H1 (cell line): Measurements from ENCODE around the gene CLDN34. TPM values are rescaled to one million over a fixed set of nuclear protein-coding genes. Genes with fewer than 3 reads are reported as not detected.

Experiments
- CTCF ChIA-PET: fragments of 300-600 bp; sonication (Branson Sonifier 250); formaldehyde crosslinking; loops from one replicate; lab custom pipeline; 2021; ENCODE audit not compliant: partially characterized antibody; lab: Charles Lee
- POLR2A ChIA-PET: fragments of 300-600 bp; sonication (Branson Sonifier 250); formaldehyde crosslinking; loops from one replicate; lab custom pipeline; 2021; ENCODE audit warnings: inconsistent platforms; ENCODE audit not compliant: partially characterized antibody; lab: Charles Lee
- DNase-seq, 2 experiments: peaks; one replicate each; pipeline versions ENCODE4 v3.0.0 to v3.0.0-alpha.2; 2010 to 2022; ENCODE audit warnings: low spot score in 2 of 2, low read depth in 1 of 2, mixed read lengths in 1 of 2
- FAIRE-seq: peaks from 2 replicates; lab custom pipeline; 2011; peaks lifted over from hg19 to GRCh38; lab: Jason Lieb, UNC
- H2AFZ ChIP-seq: 2 replicates; pipeline ENCODE4 v1.8.1; 2012; ENCODE audit warnings: low read length, inconsistent platforms
- H2AK5ac ChIP-seq: 2 replicates; pipeline ENCODE4 v1.6.1; 2013; ENCODE audit warnings: low read depth, low read length
- H2BK120ac ChIP-seq: replicated peaks from 2 replicates; pipeline ENCODE3; 2013; ENCODE audit warnings: low read depth, low read length, inconsistent platforms
- H2BK12ac ChIP-seq: 2 replicates; pipeline ENCODE4 v1.6.1; 2013; ENCODE audit warnings: low read depth, low read length
- H2BK15ac ChIP-seq: 2 replicates; pipeline ENCODE4 v1.6.1; 2013; ENCODE audit warnings: low read length
- H2BK20ac ChIP-seq: 2 replicates; pipeline ENCODE4 v1.6.1; 2013; ENCODE audit warnings: low read length
- H2BK5ac ChIP-seq: 2 replicates; pipeline ENCODE4 v1.6.1; 2013; ENCODE audit warnings: low read depth, low read length
- H3K14ac ChIP-seq: 2 replicates; pipeline ENCODE4 v1.6.1; 2013; ENCODE audit warnings: inconsistent platforms; ENCODE audit not compliant: insufficient read length
- H3K18ac ChIP-seq: 2 replicates; pipeline ENCODE4 v1.6.1; 2013; ENCODE audit warnings: low read length; ENCODE audit errors: extremely low read depth
- H3K23ac ChIP-seq: 2 replicates; pipeline ENCODE4 v1.6.1; 2013; ENCODE audit warnings: inconsistent platforms; ENCODE audit not compliant: insufficient read length
- H3K23me2 ChIP-seq: 2 replicates; pipeline ENCODE4 v1.6.1; 2013; ENCODE audit warnings: low read depth, low read length
- H3K27ac ChIP-seq: 2 replicates; pipeline ENCODE4 v1.6.1; 2011; ENCODE audit warnings: low read depth, low read length, inconsistent platforms
- H3K27me3 ChIP-seq, 4 experiments: replicated peaks in 1 of 4; 1 replicate in 1 of 4; 2 replicates in 3 of 4; pipeline versions ENCODE4 v1.6.1 to v1.8.1; 2011 to 2013; ENCODE audit warnings: low read length in 3 of 4, mild to moderate bottlenecking in 3 of 4, inconsistent platforms in 2 of 4, mixed read lengths in 2 of 4, moderate library complexity in 1 of 4; ENCODE audit not compliant: control insufficient read depth in 3 of 4, insufficient read depth in 3 of 4; ENCODE audit errors: extremely low read depth in 1 of 4
- H3K36me3 ChIP-seq, 4 experiments: 2 replicates each; pipeline versions ENCODE4 v1.6.1 to v1.8.1; 2011 to 2013; ENCODE audit warnings: mild to moderate bottlenecking in 4 of 4, low read length in 3 of 4, moderate library complexity in 2 of 4, control low read depth in 1 of 4, inconsistent platforms in 1 of 4; ENCODE audit not compliant: insufficient read depth in 4 of 4, control insufficient read depth in 2 of 4
- H3K4ac ChIP-seq: replicated peaks from 2 replicates; pipeline ENCODE3; 2013; ENCODE audit warnings: low read length, low read depth, mixed read lengths, inconsistent platforms; ENCODE audit not compliant: insufficient read length
- H3K4me1 ChIP-seq, 4 experiments: replicated peaks in 1 of 4; 1 replicate in 1 of 4; 2 replicates in 3 of 4; pipeline versions ENCODE4 v1.6.1 to v1.8.1; 2011 to 2013; ENCODE audit warnings: low read length in 3 of 4, inconsistent platforms in 2 of 4, mixed read lengths in 1 of 4; ENCODE audit not compliant: insufficient read depth in 4 of 4, control insufficient read depth in 3 of 4
- H3K4me2 ChIP-seq, 2 experiments: 2 replicates each; pipeline versions ENCODE4 v1.6.1 to v1.8.1; 2011 to 2013; ENCODE audit warnings: low read depth in 2 of 2, low read length in 2 of 2, control low read depth in 1 of 2, inconsistent platforms in 1 of 2, mild to moderate bottlenecking in 1 of 2; ENCODE audit not compliant: insufficient read depth in 1 of 2
- H3K4me3 ChIP-seq, 4 experiments: fragments of 200-600, 300-600 bp in 1 of 4; sonication (generic), shearing (Covaris generic), sonication (Bioruptor Twin) in 1 of 4; 2 replicates each; pipeline versions ENCODE4 v1.5.1 to v1.8.1; 2011 to 2016; ENCODE audit warnings: low read length in 4 of 4, low read depth in 3 of 4, control low read depth in 2 of 4, inconsistent platforms in 2 of 4, mild to moderate bottlenecking in 2 of 4, mixed read lengths in 1 of 4, moderate library complexity in 1 of 4; ENCODE audit not compliant: insufficient read depth in 2 of 4; ENCODE audit errors: extremely low read depth in 1 of 4
- H3K56ac ChIP-seq: replicated peaks from 2 replicates; pipeline ENCODE3; 2013; ENCODE audit warnings: low read depth, mild to moderate bottlenecking, mixed read lengths, low read length, inconsistent platforms; ENCODE audit not compliant: insufficient read length
- H3K79me1 ChIP-seq: 2 replicates; pipeline ENCODE4 v1.6.1; 2013; ENCODE audit warnings: low read depth, low read length, control low read depth
- H3K79me2 ChIP-seq, 2 experiments: 2 replicates each; pipeline versions ENCODE4 v1.6.1 to v1.8.1; 2012 to 2013; ENCODE audit warnings: low read length in 2 of 2, mild to moderate bottlenecking in 2 of 2, inconsistent platforms in 1 of 2; ENCODE audit not compliant: insufficient read depth in 2 of 2, control insufficient read depth in 1 of 2
- H3K9ac ChIP-seq, 4 experiments: replicated peaks in 1 of 4; 1 replicate in 1 of 4; 2 replicates in 3 of 4; pipeline versions ENCODE4 v1.6.1 to v1.8.1; 2011 to 2013; ENCODE audit warnings: low read depth in 3 of 4, low read length in 3 of 4, control low read depth in 2 of 4, mild to moderate bottlenecking in 2 of 4, moderate library complexity in 2 of 4, inconsistent platforms in 1 of 4; ENCODE audit errors: extremely low read depth in 1 of 4
- H3K9me3 ChIP-seq, 2 experiments: 2 replicates each; pipeline versions ENCODE4 v1.6.1 to v1.8.1; 2012 to 2013; ENCODE audit warnings: mild to moderate bottlenecking in 2 of 2, moderate library complexity in 2 of 2, control low read depth in 1 of 2, inconsistent platforms in 1 of 2, low read depth in 1 of 2, low read length in 1 of 2, mixed read lengths in 1 of 2; ENCODE audit not compliant: insufficient read depth in 2 of 2
- H4K20me1 ChIP-seq, 2 experiments: replicated peaks in 1 of 2; 2 replicates each; pipeline versions ENCODE3 to v1.8.1; 2011 to 2013; ENCODE audit warnings: inconsistent platforms in 2 of 2, low read length in 2 of 2, mild to moderate bottlenecking in 1 of 2; ENCODE audit not compliant: insufficient read depth in 2 of 2, control insufficient read depth in 1 of 2
- H4K5ac ChIP-seq: 2 replicates; pipeline ENCODE4 v1.6.1; 2013; ENCODE audit warnings: low read length, low read depth, mixed read lengths, inconsistent platforms; ENCODE audit not compliant: insufficient read length
- H4K8ac ChIP-seq: 2 replicates; pipeline ENCODE4 v1.8.0; 2013; ENCODE audit warnings: mild to moderate bottlenecking, moderate library complexity, low read length, inconsistent platforms; ENCODE audit not compliant: insufficient read depth; ENCODE audit errors: extremely low read depth
- H4K91ac ChIP-seq: replicated peaks from 2 replicates; pipeline ENCODE3; 2013; ENCODE audit warnings: low read length, mixed read lengths, inconsistent platforms; ENCODE audit not compliant: insufficient read length
- CEBPB ChIP-seq: IDR thresholded peaks from 2 replicates; pipeline ENCODE4 v1.6.1; 2012; ENCODE audit warnings: low read depth, low read length
- EP300 ChIP-seq, 2 experiments: IDR thresholded peaks; 1 replicate in 1 of 2; 2 replicates in 1 of 2; pipeline ENCODE4 v1.6.1; 2011 to 2012; ENCODE audit warnings: low read depth in 2 of 2, low read length in 2 of 2, mild to moderate bottlenecking in 2 of 2, borderline replicate concordance in 1 of 2, inconsistent platforms in 1 of 2, moderate library complexity in 1 of 2
- EZH2 ChIP-seq: fragments of 200-600 bp; sonication (generic); IDR thresholded peaks from 2 replicates; pipeline ENCODE4 v1.7.1; 2012; ENCODE audit warnings: low read depth, mild to moderate bottlenecking, moderate library complexity, low read length, inconsistent platforms; ENCODE audit not compliant: severe bottlenecking
- FOSL1 ChIP-seq: IDR thresholded peaks from 2 replicates; pipeline ENCODE4 v1.6.1; 2011; ENCODE audit warnings: mild to moderate bottlenecking, low read depth, low read length, moderate library complexity; ENCODE audit not compliant: insufficient read depth
- PHF8 ChIP-seq: fragments of 200-600 bp; sonication (generic); conservative IDR thresholded peaks from 2 replicates; pipeline ENCODE4 v1.7.1; 2012; ENCODE audit warnings: low read depth, mild to moderate bottlenecking, inconsistent platforms, low read length, moderate library complexity
- RAD21 ChIP-seq, 2 experiments: IDR thresholded peaks in 1 of 2; conservative IDR thresholded peaks in 1 of 2; 2 replicates each; pipeline ENCODE4 v1.6.1; 2011; ENCODE audit warnings: low read depth in 2 of 2, low read length in 2 of 2, improper control_type of control experiment in 1 of 2, inconsistent platforms in 1 of 2, mild to moderate bottlenecking in 1 of 2, moderate library complexity in 1 of 2
- WGBS, 2 experiments: shearing (Covaris generic) in 1 of 2; methylation state at CpG; one replicate each; pipeline versions ENCODE4 v1.1.6 to v1.1.7; 2013 to 2015; ENCODE audit warnings: low lambda C conversion rate in 2 of 2, mixed read lengths in 2 of 2, inconsistent platforms in 1 of 2, low coverage in 1 of 2, missing lambda C conversion rate in 1 of 2; ENCODE audit not compliant: insufficient replicate concordance in 2 of 2, insufficient coverage in 1 of 2, insufficient read length in 1 of 2; ENCODE audit errors: extremely low coverage in 1 of 2, missing lambda C conversion rate in 1 of 2; 5-methylcytosine and 5-hydroxymethylcytosine counted together
- polyA plus RNA-seq, 7 experiments: library from polyadenylated mRNA; depleted of rRNA in 3 of 7; stranded (reverse) in 5 of 7; unstranded in 2 of 7; fragments of >200 nt in 5 of 7; fragments of 200-250 nt in 2 of 7; gene quantifications; 1 replicate in 5 of 7; 2 replicates in 1 of 7; 4 replicates in 1 of 7; pipeline versions ENCODE4 v1.2.1 to v1.2.3, GENCODE V29; 2011 to 2013; ENCODE audit warnings: missing spikeins in 2 of 7, mixed read lengths in 2 of 7
- total RNA-seq: library from RNA; stranded (reverse); fragmentation: NEBNext Ultra II Directional; extraction: Animal tissue kit (Norgen Biotek cat#: 25700); gene quantifications from 2 replicates; pipeline ENCODE4 v1.2.1, GENCODE V29; 2021

CLDN34 gene
- total and polyA plus RNA-seq, 2 of the 8 experiments (the other 6 are each of a cell fraction or from before 2014, with no cell fraction given) = 0.26 to 0.50 TPM

DNA sequence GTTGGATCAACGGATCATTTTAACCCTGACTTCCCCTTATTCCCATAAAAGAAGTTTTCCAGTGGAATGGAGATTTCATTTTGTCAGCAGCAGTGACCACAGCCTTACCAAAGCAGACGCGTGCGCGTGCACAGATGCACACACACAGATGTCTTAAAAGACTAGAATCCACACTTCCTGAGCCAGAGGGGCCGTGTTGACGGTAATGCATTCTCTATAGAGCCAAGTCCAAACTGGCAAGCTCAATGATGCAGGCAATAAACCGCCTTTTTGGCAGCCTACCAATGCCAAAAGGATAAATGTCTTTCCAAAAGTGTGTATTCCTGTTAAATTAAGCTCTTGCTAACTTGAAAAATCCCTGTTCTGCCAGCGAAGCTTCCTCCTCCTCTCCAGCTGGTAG, 18.8 kb upstream of the CLDN34 start:
- H3K14ac ChIP-seq = no peak overlapping the region
- CTCF ChIA-PET = interaction anchor here (1.1 kb wide), 1 partner anchor 15 kb away, joined by 3 read pairs; no protein-coding TSS in a partner anchor
- no peak overlapping the region for H3K27ac ChIP-seq
- H3K56ac ChIP-seq = no peak overlapping the region
- H2BK15ac ChIP-seq = no peak overlapping the region
- no peak overlapping the region for H2BK120ac ChIP-seq
- POLR2A ChIA-PET = no interaction called here
- no peak for FAIRE-seq
- H3K4me3 ChIP-seq = no peak overlapping the region
- H2AK5ac ChIP-seq = no peak overlapping the region
- H2BK5ac ChIP-seq = no peak overlapping the region
- no peak overlapping the region for H2BK20ac ChIP-seq
- no peaks in the 10 kb centered on the region for H4K20me1 ChIP-seq
- no peak for DNase-seq
- WGBS, 2 experiments = 95% methylated on average over 9 of the region's 9 CpGs; no CpG with 5 or more reads in 1 of the 2 experiments
- H4K8ac ChIP-seq = no peak overlapping the region
- H3K23ac ChIP-seq = no peak overlapping the region
- no peak overlapping the region for H3K4me2 ChIP-seq
- H2AFZ ChIP-seq = no peak overlapping the region
- no peak overlapping the region for H3K18ac ChIP-seq
- H3K27me3 ChIP-seq = no peaks in the 10 kb centered on the region
- no peaks in the 10 kb centered on the region for H3K4me1 ChIP-seq
- no peak overlapping the region for H3K9ac ChIP-seq
- no peaks in the 10 kb centered on the region for H3K79me1 ChIP-seq
- H3K79me2 ChIP-seq = no peaks in the 10 kb centered on the region
- no peak overlapping the region for H3K4ac ChIP-seq
- H3K23me2 ChIP-seq = no peaks in the 10 kb centered on the region
- H3K36me3 ChIP-seq = peaks cover 2 to 15% (median 5%) of the 10 kb centered on the region in 4 experiments; a peak in 4 of 8 replicates
- H4K91ac ChIP-seq = no peak overlapping the region
- no peak overlapping the region for H4K5ac ChIP-seq
- no peak overlapping the region for H2BK12ac ChIP-seq
- peaks cover 5 to 9% of the 10 kb centered on the region in 2 experiments; a peak in 2 of 4 replicates for H3K9me3 ChIP-seq
- no peak for TF ChIP-seq FOSL1
- TF ChIP-seq CEBPB = no peak
- no peak for TF ChIP-seq EP300 (IDR thresholded peaks at IDR 0.05; ENCODE audit: borderline replicate concordance in 1 of 2, low read depth in 2 of 2, low read length in 2 of 2)
- no peak for TF ChIP-seq EZH2
- no peak for TF ChIP-seq PHF8
- TF ChIP-seq RAD21 (IDR thresholded peaks at IDR 0.05 in 1 of 2, conservative IDR thresholded peaks at IDR 0.05 in 1 of 2; ENCODE audit: low read depth in 2 of 2, low read length in 2 of 2) = no peak
